HepG2 (cell line): Measurements from ENCODE around the gene WDR31. TPM values are rescaled to one million over a fixed set of nuclear protein-coding genes. Genes with fewer than 3 reads are reported as not detected.

Experiments
- ATAC-seq: fragments of 200-7000 bp; cut with Tn5 transposase; 3 replicates; pipeline ENCODE4 v1.9.1; 2020; ENCODE audit warnings: mild to moderate bottlenecking, moderate library complexity
- BruUV-seq: library from RNA; stranded (reverse); fragments of 400-500 nt; replicated peaks from 2 replicates; lab custom pipeline; 2021; lab: Mats Ljungman, UMichigan
- CTCF ChIA-PET: fragments of 300-600 bp; formaldehyde crosslinking; extraction: SDS; loops from one replicate; lab custom pipeline; 2021; ENCODE audit warnings: low total read pairs, inconsistent platforms, low intra/inter-chr PET ratio; lab: Yijun Ruan, JAX
- POLR2A ChIA-PET: fragments of 350-600 bp; sonication (Branson Sonifier 250); formaldehyde crosslinking; loops from one replicate; lab custom pipeline; 2020; ENCODE audit warnings: antibody characterized with exemption, inconsistent platforms; lab: Yijun Ruan, JAX
- DNase-seq: peaks from one replicate; pipeline ENCODE4 v3.0.0-alpha.2; 2015; ENCODE audit warnings: low spot score
- FAIRE-seq: peaks from 3 replicates; lab custom pipeline; 2011; peaks lifted over from hg19 to GRCh38; lab: Jason Lieb, UNC
- H2AFZ ChIP-seq: one replicate; pipeline ENCODE4 v1.6.1; 2011; ENCODE audit warnings: low read length, inconsistent platforms
- H3K27ac ChIP-seq: fragments of 300-600 bp; 3 replicates; pipeline ENCODE4 v1.8.0; 2011; ENCODE audit warnings: mixed run types, mild to moderate bottlenecking, mixed read lengths, low read length, inconsistent platforms; ENCODE audit not compliant: insufficient read depth; ENCODE audit errors: extremely low read length
- H3K27me3 ChIP-seq, 2 experiments: fragments of 200-600 bp in 1 of 2; 2 replicates in 1 of 2; 3 replicates in 1 of 2; pipeline versions ENCODE4 v1.6.0 to v1.8.0; 2011; ENCODE audit warnings: low read length in 2 of 2, mild to moderate bottlenecking in 2 of 2, moderate library complexity in 2 of 2, inconsistent platforms in 1 of 2; ENCODE audit not compliant: insufficient read depth in 2 of 2, control insufficient read depth in 1 of 2
- H3K36me3 ChIP-seq, 2 experiments: fragments of 200-600 bp in 1 of 2; replicated peaks in 1 of 2; 2 replicates in 1 of 2; 3 replicates in 1 of 2; pipeline versions ENCODE4 v1.5.1 to v1.8.0; 2011; ENCODE audit warnings: low read length in 2 of 2, inconsistent platforms in 1 of 2; ENCODE audit not compliant: insufficient read depth in 2 of 2, control insufficient read depth in 1 of 2
- H3K4me1 ChIP-seq: 2 replicates; pipeline ENCODE4 v1.5.1; 2012; ENCODE audit warnings: low read length, inconsistent platforms; ENCODE audit not compliant: insufficient read depth
- H3K4me2 ChIP-seq: 2 replicates; pipeline ENCODE4 v1.6.0; 2011; ENCODE audit warnings: low read depth, low read length, inconsistent platforms
- H3K4me3 ChIP-seq, 3 experiments: fragments of 200-600 bp in 1 of 3; sonication (generic), shearing (Covaris generic) in 1 of 3; replicated peaks in 1 of 3; 2 replicates each; pipeline ENCODE4 v1.5.1; 2011 to 2016; ENCODE audit warnings: low read length in 3 of 3, inconsistent platforms in 2 of 3, low read depth in 2 of 3, mild to moderate bottlenecking in 2 of 3, control low read depth in 1 of 3, mixed read lengths in 1 of 3; ENCODE audit not compliant: insufficient read depth in 1 of 3
- H3K79me2 ChIP-seq: one replicate; pipeline ENCODE4 v1.6.1; 2011; ENCODE audit warnings: low read length, inconsistent platforms; ENCODE audit not compliant: insufficient read depth
- H3K9ac ChIP-seq: 2 replicates; pipeline ENCODE4 v1.6.0; 2011; ENCODE audit warnings: mild to moderate bottlenecking, low read depth, low read length, inconsistent platforms; ENCODE audit not compliant: insufficient read depth
- H3K9me3 ChIP-seq: 2 replicates; pipeline ENCODE4 v1.5.1; 2012; ENCODE audit warnings: mild to moderate bottlenecking, low read length
- H4K20me1 ChIP-seq: 2 replicates; pipeline ENCODE4 v1.6.0; 2011; ENCODE audit warnings: inconsistent platforms, mild to moderate bottlenecking, low read length, moderate library complexity; ENCODE audit not compliant: insufficient read depth
- CREM ChIP-seq, 2 experiments: sonication (generic) in 1 of 2; formaldehyde crosslinking in 1 of 2; IDR thresholded peaks; 2 replicates each; pipeline versions ENCODE4 v1.4.0 to v1.6.1; 2016 to 2020; ENCODE audit warnings: antibody characterized with exemption in 1 of 2, mild to moderate bottlenecking in 1 of 2, missing genetic modification reagents in 1 of 2
- PCBP1 ChIP-seq: fragments of 200-400 bp; formaldehyde crosslinking; IDR thresholded peaks from 2 replicates; pipeline ENCODE4 v1.6.1; 2017; ENCODE audit warnings: mild to moderate bottlenecking, low read depth, low read length, borderline replicate concordance
- PRPF4 ChIP-seq: fragments of 200-400 bp; formaldehyde crosslinking; IDR thresholded peaks from 2 replicates; pipeline ENCODE4 v1.6.1; 2016; ENCODE audit warnings: low read length, low read depth; ENCODE audit not compliant: poor library complexity, severe bottlenecking
- SIN3A ChIP-seq: IDR thresholded peaks from 2 replicates; pipeline ENCODE4 v1.6.1; 2011; ENCODE audit warnings: low read depth, mild to moderate bottlenecking, control low read depth, low read length, borderline replicate concordance
- STAT6 ChIP-seq: sonication (generic); formaldehyde crosslinking; IDR thresholded peaks from 2 replicates; pipeline ENCODE4 v1.4.0; 2020; ENCODE audit warnings: missing genetic modification reagents, mild to moderate bottlenecking, borderline replicate concordance
- ZEB1 ChIP-seq: IDR thresholded peaks from 2 replicates; pipeline ENCODE4 v1.6.1; 2012; ENCODE audit warnings: mild to moderate bottlenecking, low read depth, inconsistent platforms; ENCODE audit not compliant: insufficient replicate concordance
- ZNF138 ChIP-seq: sonication (generic); formaldehyde crosslinking; IDR thresholded peaks from 2 replicates; pipeline ENCODE4 v1.5.0; 2020; ENCODE audit warnings: mild to moderate bottlenecking, low read depth, missing genetic modification reagents
- ZNF264 ChIP-seq: sonication (generic); formaldehyde crosslinking; IDR thresholded peaks from 2 replicates; pipeline ENCODE4 v1.4.0; 2020; ENCODE audit warnings: missing genetic modification reagents
- WGBS: methylation state at CpG from one replicate; pipeline ENCODE4 v1.1.6; 2017; ENCODE audit warnings: low lambda C conversion rate; 5-methylcytosine and 5-hydroxymethylcytosine counted together
- in situ Hi-C: cut with HindIII; loops from 2 replicates; pipeline ENCODE4 v1.10.0; 2017; ENCODE audit warnings: low pct_unique_long_range_greater_than_20kb; ENCODE audit not compliant: extremely low pct_ligation_motif_present
- intact Hi-C: fragments of 100-400 bp; cut with micrococcal nuclease; formaldehyde crosslinking; loops from one replicate; pipeline ENCODE4 v1.10.0; 2022; ENCODE audit not compliant: unreplicated experiment
- polyA plus RNA-seq, 8 experiments: library from polyadenylated mRNA; depleted of rRNA in 3 of 8; stranded (reverse) in 7 of 8; unstranded in 1 of 8; fragments of >200 nt; fragmentation: Illumina TruSeq in 4 of 8; extraction: Trizol in 4 of 8; gene quantifications; 2 replicates each; pipeline versions ENCODE4 v1.2.1 to v1.2.3, GENCODE V29; 2011 to 2016; ENCODE audit warnings: low read depth in 4 of 8, missing spikeins in 1 of 8, mixed read lengths in 1 of 8; ENCODE audit not compliant: insufficient read depth in 1 of 8
- total RNA-seq, 5 experiments: library from RNA; depleted of rRNA; stranded (reverse); fragments of >200 nt; fragmentation: Illumina TruSeq; extraction: Trizol; gene quantifications; 2 replicates each; pipeline ENCODE4 v1.2.3, GENCODE V29; 2016; ENCODE audit warnings: low read depth in 1 of 5
- TF ChIP-seq, protein P1 (sequence below): sonication (generic); formaldehyde crosslinking; IDR thresholded peaks from 2 replicates; pipeline ENCODE4 v1.4.0; 2020; ENCODE audit warnings: missing genetic modification reagents
- TF ChIP-seq, protein P2 (sequence below): sonication (generic); formaldehyde crosslinking; conservative IDR thresholded peaks from 2 replicates; pipeline ENCODE4 v1.4.0; 2020; ENCODE audit warnings: mild to moderate bottlenecking, missing genetic modification reagents, moderate library complexity

WDR31 gene
- total and polyA plus RNA-seq, 2 of the 13 experiments (the other 11 are each of a cell fraction or from before 2014, with no cell fraction given) = 0.33 to 1.7 TPM

- BruUV-seq = no TSS peak
These were observed 17.4 kb downstream of the WDR31 start for GRCh38 chr9:113322671-113323070.

More at GRCh38 chr9:113322671-113323070, 17.4 kb downstream of the WDR31 start:
- intact Hi-C loops (no loop called here), in situ Hi-C loops (no loop called here)
- CTCF ChIA-PET = no interaction called here
- no peak overlapping the region for H3K9ac ChIP-seq
- H3K9me3 ChIP-seq = no peaks in the 10 kb centered on the region
- H2AFZ ChIP-seq = no peak overlapping the region
- H3K4me3 ChIP-seq = no peak overlapping the region
- no peaks in the 10 kb centered on the region for H3K27me3 ChIP-seq
- no peak overlapping the region for H3K4me2 ChIP-seq
- WGBS = 48% methylated on average over 6 of the region's 6 CpGs
- FAIRE-seq = no peak
- no peaks in the 10 kb centered on the region for H4K20me1 ChIP-seq
- TF ChIP-seq SIN3A (no peak), PCBP1 (no peak), ZNF264 (CRISPR knock-in tag) (no peak), PRPF4 (no peak), ZEB1 (no peak), STAT6 (CRISPR knock-in tag) (no peak), CREM (IDR thresholded peaks at IDR 0.05) (no peak), CREM (CRISPR knock-in tag; IDR thresholded peaks at IDR 0.05) (no peak), ZNF138 (CRISPR knock-in tag) (no peak)
- TF ChIP-seq, protein P1, sequence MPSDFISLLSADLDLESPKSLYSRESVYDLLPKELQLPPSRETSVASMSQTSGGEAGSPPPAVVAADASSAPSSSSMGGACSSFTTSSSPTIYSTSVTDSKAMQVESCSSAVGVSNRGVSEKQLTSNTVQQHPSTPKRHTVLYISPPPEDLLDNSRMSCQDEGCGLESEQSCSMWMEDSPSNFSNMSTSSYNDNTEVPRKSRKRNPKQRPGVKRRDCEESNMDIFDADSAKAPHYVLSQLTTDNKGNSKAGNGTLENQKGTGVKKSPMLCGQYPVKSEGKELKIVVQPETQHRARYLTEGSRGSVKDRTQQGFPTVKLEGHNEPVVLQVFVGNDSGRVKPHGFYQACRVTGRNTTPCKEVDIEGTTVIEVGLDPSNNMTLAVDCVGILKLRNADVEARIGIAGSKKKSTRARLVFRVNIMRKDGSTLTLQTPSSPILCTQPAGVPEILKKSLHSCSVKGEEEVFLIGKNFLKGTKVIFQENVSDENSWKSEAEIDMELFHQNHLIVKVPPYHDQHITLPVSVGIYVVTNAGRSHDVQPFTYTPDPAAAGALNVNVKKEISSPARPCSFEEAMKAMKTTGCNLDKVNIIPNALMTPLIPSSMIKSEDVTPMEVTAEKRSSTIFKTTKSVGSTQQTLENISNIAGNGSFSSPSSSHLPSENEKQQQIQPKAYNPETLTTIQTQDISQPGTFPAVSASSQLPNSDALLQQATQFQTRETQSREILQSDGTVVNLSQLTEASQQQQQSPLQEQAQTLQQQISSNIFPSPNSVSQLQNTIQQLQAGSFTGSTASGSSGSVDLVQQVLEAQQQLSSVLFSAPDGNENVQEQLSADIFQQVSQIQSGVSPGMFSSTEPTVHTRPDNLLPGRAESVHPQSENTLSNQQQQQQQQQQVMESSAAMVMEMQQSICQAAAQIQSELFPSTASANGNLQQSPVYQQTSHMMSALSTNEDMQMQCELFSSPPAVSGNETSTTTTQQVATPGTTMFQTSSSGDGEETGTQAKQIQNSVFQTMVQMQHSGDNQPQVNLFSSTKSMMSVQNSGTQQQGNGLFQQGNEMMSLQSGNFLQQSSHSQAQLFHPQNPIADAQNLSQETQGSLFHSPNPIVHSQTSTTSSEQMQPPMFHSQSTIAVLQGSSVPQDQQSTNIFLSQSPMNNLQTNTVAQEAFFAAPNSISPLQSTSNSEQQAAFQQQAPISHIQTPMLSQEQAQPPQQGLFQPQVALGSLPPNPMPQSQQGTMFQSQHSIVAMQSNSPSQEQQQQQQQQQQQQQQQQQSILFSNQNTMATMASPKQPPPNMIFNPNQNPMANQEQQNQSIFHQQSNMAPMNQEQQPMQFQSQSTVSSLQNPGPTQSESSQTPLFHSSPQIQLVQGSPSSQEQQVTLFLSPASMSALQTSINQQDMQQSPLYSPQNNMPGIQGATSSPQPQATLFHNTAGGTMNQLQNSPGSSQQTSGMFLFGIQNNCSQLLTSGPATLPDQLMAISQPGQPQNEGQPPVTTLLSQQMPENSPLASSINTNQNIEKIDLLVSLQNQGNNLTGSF (CRISPR knock-in tag) = no peak
- TF ChIP-seq, protein P2, sequence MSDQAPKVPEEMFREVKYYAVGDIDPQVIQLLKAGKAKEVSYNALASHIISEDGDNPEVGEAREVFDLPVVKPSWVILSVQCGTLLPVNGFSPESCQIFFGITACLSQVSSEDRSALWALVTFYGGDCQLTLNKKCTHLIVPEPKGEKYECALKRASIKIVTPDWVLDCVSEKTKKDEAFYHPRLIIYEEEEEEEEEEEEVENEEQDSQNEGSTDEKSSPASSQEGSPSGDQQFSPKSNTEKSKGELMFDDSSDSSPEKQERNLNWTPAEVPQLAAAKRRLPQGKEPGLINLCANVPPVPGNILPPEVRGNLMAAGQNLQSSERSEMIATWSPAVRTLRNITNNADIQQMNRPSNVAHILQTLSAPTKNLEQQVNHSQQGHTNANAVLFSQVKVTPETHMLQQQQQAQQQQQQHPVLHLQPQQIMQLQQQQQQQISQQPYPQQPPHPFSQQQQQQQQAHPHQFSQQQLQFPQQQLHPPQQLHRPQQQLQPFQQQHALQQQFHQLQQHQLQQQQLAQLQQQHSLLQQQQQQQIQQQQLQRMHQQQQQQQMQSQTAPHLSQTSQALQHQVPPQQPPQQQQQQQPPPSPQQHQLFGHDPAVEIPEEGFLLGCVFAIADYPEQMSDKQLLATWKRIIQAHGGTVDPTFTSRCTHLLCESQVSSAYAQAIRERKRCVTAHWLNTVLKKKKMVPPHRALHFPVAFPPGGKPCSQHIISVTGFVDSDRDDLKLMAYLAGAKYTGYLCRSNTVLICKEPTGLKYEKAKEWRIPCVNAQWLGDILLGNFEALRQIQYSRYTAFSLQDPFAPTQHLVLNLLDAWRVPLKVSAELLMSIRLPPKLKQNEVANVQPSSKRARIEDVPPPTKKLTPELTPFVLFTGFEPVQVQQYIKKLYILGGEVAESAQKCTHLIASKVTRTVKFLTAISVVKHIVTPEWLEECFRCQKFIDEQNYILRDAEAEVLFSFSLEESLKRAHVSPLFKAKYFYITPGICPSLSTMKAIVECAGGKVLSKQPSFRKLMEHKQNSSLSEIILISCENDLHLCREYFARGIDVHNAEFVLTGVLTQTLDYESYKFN = no peak
- H3K27ac ChIP-seq = no peak overlapping the region
- POLR2A ChIA-PET = interaction anchor here (1.1 kb wide), 1 partner anchor 17 kb away, joined by 3 read pairs; no protein-coding TSS in a partner anchor
- H3K79me2 ChIP-seq = no peaks in the 10 kb centered on the region
- no peak for ATAC-seq
- no peak for DNase-seq
- no peaks in the 10 kb centered on the region for H3K36me3 ChIP-seq
- no peaks in the 10 kb centered on the region for H3K4me1 ChIP-seq
